Tibial artery (tissue), 4 donors: ENCODE results near the gene ELFN1.

Source experiments
- DNase-seq, 2 donors: peaks; one replicate each; pipeline ENCODE4 v3.0.0-alpha.2; 2019
- H3K27ac ChIP-seq, 2 donors: fragments of 200-600 bp; sonication (generic) in 1 of 2; 1 replicate in 1 of 2; 2 replicates in 1 of 2; pipeline ENCODE4 v1.5.1; 2018 to 2019; ENCODE audit warnings: mild to moderate bottlenecking in 1 of 2
- H3K27me3 ChIP-seq, 2 donors: fragments of 200-600 bp; sonication (generic) in 1 of 2; one replicate each; pipeline versions ENCODE4 v1.5.1 to v1.6.0; 2016 to 2019
- H3K36me3 ChIP-seq, 3 donors: fragments of 200-600 bp; sonication (generic) in 2 of 3; one replicate each; pipeline ENCODE4 v1.5.1; 2016 to 2019; ENCODE audit warnings: mild to moderate bottlenecking in 2 of 3
- H3K4me1 ChIP-seq, 4 donors: fragments of 200-600 bp; sonication (generic) in 2 of 4; 1 replicate in 3 of 4; 2 replicates in 1 of 4; pipeline ENCODE4 v1.5.1; 2016 to 2019
- H3K4me3 ChIP-seq, 2 donors: fragments of 200-600 bp; sonication (generic) in 1 of 2; 1 replicate in 1 of 2; 2 replicates in 1 of 2; pipeline ENCODE4 v1.5.1; 2018 to 2019; ENCODE audit warnings: mild to moderate bottlenecking in 2 of 2
- H3K9me3 ChIP-seq, 3 donors: fragments of 200-600 bp; sonication (generic) in 1 of 3; one replicate each; pipeline ENCODE4 v1.5.1; 2016 to 2019
- intact Hi-C: fragments of 100-400 bp; cut with DNase I; formaldehyde crosslinking; loops from one replicate; pipeline ENCODE4 v1.15.0; 2023; ENCODE audit warnings: low total_unique reads
- TF ChIP-seq, protein P1 (sequence below), 2 experiments: fragments of 200-600 bp in 1 of 2; fragments of 450-650 bp in 1 of 2; IDR thresholded peaks; one replicate each; pipeline ENCODE4 v1.5.1; 2017 to 2019; ENCODE audit warnings: antibody characterized with exemption in 2 of 2, mild to moderate bottlenecking in 1 of 2, moderate library complexity in 1 of 2

ELFN1 gene

DNA sequence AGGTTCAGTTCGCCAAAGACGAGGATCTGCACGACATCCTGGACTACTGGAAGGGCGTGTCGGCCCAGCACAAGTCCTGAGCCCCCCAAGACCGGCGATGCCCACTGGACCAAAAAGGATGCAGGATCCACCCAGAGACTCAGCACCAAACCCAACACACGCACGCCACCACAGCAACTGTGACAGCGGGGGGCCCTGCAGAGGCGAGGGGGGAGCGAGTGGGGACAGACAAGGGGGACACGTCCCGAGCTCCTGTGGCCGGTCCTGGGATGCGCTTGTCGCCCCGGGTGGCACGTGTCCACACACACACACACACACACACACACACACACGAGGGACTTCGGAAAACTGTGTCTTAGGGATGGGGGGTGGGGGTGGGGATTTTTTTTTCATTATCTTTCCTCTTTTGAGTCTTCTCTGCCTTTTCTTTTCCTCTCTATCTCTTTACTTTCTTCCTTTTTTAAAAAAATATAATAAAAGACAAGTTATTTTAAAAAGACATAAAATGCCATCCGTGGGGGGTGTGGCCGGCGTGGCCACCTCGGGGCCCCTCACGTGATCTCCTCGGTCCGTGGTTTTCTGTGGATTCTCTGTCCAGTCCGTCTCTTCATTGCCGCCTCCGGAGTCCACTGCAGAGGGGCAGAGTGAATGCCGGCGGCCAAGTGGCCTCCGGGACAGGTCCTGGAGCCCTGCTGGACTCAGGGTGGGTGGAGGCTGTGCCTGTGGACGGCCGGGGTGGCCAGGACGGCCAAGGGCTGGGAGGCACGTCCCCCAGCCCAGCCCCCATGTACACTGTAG, 77.1 kb downstream of the ELFN1 start:
- peaks cover 0 to 55% of the 10 kb centered on the region in 2 donors for H3K27me3 ChIP-seq
- intact Hi-C loops, result no loop called here
- no peak for DNase-seq

DNA sequence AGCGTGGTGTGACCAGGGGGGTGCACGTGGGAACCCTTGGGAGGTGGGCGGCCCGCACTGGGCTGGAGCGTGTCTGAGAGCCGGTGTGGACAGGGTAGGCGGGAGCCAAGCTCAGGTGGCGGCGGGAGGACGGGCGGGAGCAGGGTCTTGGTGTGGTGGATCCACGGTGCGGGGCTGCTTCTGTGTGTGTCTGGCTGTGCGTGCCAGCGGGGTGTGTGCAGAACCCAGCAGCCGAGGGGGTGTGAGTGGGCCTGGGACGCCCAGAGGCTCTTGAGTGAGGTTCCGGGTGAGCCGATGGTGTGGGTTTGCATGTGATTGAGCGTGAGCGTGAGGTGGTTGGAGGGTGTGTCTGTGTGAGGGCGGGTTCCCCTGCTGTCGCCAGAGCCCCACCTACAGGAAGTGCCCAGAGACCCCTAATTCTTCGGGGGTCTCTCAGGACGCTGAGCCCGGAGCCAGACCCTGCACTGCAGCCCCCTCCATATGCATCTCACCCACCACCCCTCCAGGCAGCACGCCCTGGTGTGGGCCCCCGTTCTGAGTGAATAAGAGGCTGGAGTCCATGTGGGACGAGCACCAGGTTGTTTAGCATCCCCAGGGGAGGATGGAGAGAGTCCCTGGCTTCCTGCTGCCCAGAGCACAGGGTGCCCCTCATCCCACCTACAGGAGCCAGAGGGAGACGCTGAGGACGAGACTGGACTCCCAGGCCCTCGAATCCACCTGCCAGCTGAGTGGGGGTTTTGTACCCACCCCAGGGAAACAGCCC, 78.2 kb downstream of the ELFN1 start:
- peaks cover 0 to 49% of the 10 kb centered on the region in 2 donors for H3K27me3 ChIP-seq
- TF ChIP-seq, protein P1, sequence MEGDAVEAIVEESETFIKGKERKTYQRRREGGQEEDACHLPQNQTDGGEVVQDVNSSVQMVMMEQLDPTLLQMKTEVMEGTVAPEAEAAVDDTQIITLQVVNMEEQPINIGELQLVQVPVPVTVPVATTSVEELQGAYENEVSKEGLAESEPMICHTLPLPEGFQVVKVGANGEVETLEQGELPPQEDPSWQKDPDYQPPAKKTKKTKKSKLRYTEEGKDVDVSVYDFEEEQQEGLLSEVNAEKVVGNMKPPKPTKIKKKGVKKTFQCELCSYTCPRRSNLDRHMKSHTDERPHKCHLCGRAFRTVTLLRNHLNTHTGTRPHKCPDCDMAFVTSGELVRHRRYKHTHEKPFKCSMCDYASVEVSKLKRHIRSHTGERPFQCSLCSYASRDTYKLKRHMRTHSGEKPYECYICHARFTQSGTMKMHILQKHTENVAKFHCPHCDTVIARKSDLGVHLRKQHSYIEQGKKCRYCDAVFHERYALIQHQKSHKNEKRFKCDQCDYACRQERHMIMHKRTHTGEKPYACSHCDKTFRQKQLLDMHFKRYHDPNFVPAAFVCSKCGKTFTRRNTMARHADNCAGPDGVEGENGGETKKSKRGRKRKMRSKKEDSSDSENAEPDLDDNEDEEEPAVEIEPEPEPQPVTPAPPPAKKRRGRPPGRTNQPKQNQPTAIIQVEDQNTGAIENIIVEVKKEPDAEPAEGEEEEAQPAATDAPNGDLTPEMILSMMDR (IDR thresholded peaks at IDR 0.05), result no peak
- no peak overlapping the region for H3K4me3 ChIP-seq
- no peak overlapping the region for H3K27ac ChIP-seq
- peaks cover 0 to 6% (median 2%) of the 10 kb centered on the region in 4 donors for H3K4me1 ChIP-seq
- DNase-seq, result no peak
- no peaks in the 10 kb centered on the region for H3K9me3 ChIP-seq
- no peaks in the 10 kb centered on the region for H3K36me3 ChIP-seq
- intact Hi-C loops, result no loop called here

More for the DNA sequence above, 77.1 kb downstream of the ELFN1 start:
- Histone ChIP-seq H3K9me3 (no peaks in the 10 kb centered on the region), H3K4me3 (no peak overlapping the region), H3K27ac (no peak overlapping the region), H3K36me3 (no peaks in the 10 kb centered on the region), H3K4me1 (peaks cover 0 to 13% (median 7%) of the 10 kb centered on the region in 4 donors)
- TF ChIP-seq, protein P1 (IDR thresholded peaks at IDR 0.05), result no peak

DNA sequence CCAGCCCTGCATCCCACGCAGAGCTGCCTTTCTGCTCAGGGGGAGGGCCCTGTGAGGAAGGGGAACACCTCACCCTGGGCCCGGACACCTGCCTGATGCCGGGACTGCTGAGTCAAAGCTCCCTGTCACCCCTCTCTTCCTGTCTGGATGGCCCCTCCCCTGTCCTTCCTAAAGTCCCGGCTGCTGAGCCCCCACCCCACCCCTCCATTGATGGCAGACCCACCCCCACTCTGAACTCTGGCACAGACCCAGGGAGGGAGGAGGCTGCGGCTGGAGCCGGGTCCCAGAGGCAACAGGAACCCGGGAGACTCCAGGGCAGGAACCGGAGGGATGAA, 78.7 kb downstream of the ELFN1 start:
- Histone ChIP-seq H3K4me3 (no peak overlapping the region), H3K36me3 (no peaks in the 10 kb centered on the region), H3K27me3 (peaks cover 0 to 46% of the 10 kb centered on the region in 2 donors), H3K4me1 (peaks cover 0 to 6% (median 2%) of the 10 kb centered on the region in 4 donors), H3K9me3 (no peaks in the 10 kb centered on the region), H3K27ac (no peak overlapping the region)
- intact Hi-C loops, result no loop called here
- TF ChIP-seq, protein P1 (IDR thresholded peaks at IDR 0.05), result no peak
- no peak for DNase-seq

GRCh38 chr7:1749351-1749863, 79.3 kb downstream of the ELFN1 start:
- Histone ChIP-seq H3K4me3 (no peak overlapping the region), H3K27ac (no peak overlapping the region), H3K9me3 (no peaks in the 10 kb centered on the region), H3K36me3 (no peaks in the 10 kb centered on the region), H3K4me1 (peaks cover 0 to 6% (median 2%) of the 10 kb centered on the region in 4 donors), H3K27me3 (peaks cover 0 to 47% of the 10 kb centered on the region in 2 donors)
- TF ChIP-seq, protein P1 (IDR thresholded peaks at IDR 0.05), result no peak
- intact Hi-C loops, result no loop called here
- no peak for DNase-seq

DNA sequence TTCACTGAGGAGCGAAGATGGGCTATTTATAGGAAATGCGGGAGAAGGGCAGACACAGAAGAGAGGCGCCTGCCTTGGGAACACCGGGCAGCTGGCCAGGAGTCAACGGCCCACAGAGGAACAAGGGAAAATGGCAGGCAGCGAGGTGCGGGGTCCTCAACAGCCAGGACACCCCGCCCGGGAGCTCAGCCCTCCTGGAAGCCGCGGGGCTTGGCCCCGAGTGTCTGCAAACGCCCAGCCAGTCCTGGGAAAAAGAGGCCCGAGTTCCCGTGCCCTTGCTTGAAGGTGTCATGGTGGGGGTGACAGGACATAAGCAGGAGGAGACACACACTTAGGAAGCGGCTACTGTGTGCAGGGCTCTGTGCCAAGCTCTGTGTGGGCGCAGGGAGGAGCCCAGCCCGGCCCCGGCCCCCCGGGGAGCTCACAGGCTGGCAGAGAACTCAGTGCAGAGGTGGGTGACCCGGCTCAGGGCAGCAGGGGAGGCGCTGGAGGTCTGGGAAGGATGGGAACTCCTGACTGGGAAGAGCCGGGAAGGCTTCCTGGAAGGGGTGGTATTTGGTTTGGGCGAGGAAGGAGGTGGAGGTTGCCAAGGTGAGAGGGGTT, 79.9 kb downstream of the ELFN1 start:
- Histone ChIP-seq H3K4me1 (peaks cover 0 to 6% (median 2%) of the 10 kb centered on the region in 4 donors), H3K27me3 (peaks cover 0 to 51% of the 10 kb centered on the region in 2 donors), H3K27ac (no peak overlapping the region), H3K4me3 (no peak overlapping the region), H3K36me3 (no peaks in the 10 kb centered on the region), H3K9me3 (no peaks in the 10 kb centered on the region)
- TF ChIP-seq, protein P1 (IDR thresholded peaks at IDR 0.05), result no peak
- intact Hi-C loops, result no loop called here
- no peak for DNase-seq
